Daoy (cell line): Measurements from ENCODE around the gene CCL28. TPM values are rescaled to one million over a fixed set of nuclear protein-coding genes. Genes with fewer than 3 reads are reported as not detected.

ENCODE experiments used
- DNase-seq: peaks from one replicate; pipeline ENCODE4 v3.0.0-alpha.2; 2015; ENCODE audit warnings: low read depth
- total RNA-seq: library from RNA; depleted of rRNA; stranded (reverse); fragments of >200 nt; shearing (Covaris generic); gene quantifications from 2 replicates; pipeline ENCODE4 v1.2.3, GENCODE V29; 2014; rRNA removed

The CCL28 gene
- total RNA-seq, 1 experiment from 2014 or later: not detected

DNA sequence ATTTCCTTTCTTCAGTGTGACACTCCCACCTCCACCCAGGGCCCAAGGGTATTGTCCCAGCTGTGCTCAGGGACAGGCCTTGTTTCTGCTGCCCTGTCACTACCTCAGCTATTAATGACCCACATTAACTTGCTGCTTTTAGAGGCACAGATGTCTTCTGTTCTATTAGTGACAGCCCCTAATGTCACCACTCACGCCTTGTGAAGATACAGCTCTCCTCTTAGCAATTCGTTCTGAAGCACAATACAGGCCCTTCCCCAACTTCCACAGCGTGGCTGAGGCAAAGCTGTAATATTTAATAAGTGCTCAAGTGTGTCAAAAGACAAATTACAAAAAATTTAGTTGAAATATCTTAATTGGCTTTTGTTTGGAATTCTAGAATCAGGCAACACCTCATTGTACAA, 54.3 kb downstream of the CCL28 start:
- no peak for DNase-seq

DNA sequence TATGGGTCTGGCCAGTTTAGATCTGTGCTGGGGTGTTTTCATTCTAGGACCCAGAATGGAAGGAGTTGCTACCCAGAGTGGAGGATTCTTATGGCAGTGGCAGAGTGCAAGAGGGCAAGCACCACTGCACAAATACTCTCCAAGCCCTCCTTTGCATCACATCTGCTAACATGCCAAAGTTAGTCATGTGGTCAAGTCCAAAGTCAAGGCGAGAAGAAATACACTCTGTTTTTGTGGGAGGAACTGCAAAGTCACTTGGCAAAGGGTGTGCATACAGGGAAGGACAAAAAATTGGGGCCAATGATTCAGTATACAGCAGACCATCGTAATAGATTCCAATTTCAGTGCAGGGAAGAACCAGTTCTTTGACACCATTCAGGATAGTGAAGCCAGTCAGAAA, 55.1 kb downstream of the CCL28 start:
- DNase-seq: no peak

DNA sequence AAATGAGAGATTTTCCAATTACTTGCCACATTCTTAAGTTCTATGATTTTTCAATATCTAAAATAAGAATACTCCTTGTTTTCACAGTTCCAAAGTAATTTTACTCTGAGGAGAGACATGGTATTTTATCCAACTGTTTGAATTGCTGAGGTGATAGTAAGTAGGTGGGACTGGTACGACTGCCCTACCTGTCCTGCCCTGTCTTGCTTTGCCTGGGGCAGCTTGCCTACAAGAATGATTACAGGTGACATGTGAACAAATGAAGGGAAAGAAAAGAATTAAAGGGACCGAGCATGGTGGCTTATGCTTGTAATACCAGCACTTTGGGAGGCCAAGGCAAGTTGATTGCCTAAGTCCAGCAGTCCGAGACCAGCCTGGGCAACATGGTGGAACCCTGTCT, 57.4 kb downstream of the CCL28 start:
- DNase-seq: no peak

DNA sequence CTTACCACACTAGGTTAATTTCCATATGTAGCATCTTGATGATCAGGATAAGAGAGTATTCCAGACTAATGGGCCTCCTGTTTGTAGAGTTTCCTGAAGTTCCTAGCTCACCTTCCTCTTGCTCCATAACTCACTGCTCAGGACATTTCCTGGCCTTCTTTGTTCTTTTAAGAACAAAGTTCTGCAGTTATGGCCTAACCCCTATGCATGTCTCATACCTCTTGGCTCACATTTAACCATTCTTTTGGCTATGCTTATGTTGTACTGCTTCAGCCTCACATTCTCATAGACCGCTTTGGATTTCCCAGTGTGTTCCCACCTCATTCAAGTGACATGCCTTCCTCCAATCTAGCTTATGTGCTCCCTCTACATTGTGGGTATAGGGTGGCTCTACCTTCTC, 58.5 kb downstream of the CCL28 start:
- DNase-seq: no peak

DNA sequence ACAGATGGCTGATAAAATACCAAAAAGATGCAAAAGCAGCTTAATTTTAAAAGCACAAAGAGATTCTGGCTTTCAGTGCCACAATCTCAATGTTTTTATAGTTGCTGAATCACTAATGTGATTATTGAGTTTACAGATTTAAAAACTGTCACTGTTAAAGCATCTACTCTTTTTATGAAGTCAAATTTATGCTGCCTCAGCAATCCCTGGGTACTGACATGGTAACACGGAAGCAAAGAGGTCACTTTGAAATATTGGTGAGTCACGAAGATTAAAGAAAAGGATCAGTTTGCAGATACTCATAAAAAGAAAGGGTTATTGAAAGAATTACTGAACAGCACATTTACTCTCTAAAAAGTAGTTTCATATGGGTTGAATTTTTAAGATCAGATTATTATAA, 59.3 kb downstream of the CCL28 start:
- DNase-seq: no peak

DNA sequence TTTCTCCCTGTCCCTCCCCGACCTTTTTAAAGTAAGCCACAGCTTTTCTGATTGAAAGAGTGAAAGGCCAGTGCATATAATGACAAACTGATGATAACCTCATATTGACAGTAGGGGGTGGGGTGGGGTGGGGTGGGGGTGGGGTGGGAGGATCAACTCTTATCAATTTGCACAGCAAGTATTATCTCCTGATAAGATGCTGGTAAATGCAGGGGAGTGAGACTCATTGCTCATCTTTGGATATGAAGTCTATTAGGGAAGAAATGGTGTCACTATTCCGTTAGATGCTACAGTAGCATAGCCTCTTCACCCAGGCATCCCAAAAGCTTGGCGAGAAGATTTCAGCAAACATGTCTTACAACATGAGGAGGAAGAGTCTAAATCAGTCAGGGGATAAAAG, 60.1 kb downstream of the CCL28 start:
- DNase-seq: no peak

DNA sequence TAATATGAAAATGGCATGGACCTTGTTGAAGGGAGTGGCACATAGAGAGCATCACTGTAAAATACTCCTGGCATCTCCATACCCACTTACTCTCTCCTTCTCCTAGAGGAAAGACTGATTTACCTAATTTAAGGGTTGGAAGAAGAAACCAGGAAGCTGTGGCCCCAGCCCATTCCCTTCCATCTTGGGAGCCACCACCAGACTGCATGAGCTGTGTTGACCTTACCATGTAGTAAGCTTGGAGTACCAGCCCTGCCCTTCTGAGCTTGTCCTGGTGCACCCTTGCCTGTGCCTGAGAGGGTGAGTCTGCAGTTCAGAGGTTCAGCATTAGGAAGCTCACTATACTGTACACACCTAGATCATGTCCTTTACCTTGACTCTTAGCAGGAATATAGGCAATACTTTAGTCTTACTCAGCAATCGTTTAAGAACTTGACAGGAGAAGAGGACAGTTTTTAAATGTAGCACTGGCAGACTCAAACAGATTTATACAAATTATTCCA, 63.3 kb downstream of the CCL28 start:
- DNase-seq: no peak

DNA sequence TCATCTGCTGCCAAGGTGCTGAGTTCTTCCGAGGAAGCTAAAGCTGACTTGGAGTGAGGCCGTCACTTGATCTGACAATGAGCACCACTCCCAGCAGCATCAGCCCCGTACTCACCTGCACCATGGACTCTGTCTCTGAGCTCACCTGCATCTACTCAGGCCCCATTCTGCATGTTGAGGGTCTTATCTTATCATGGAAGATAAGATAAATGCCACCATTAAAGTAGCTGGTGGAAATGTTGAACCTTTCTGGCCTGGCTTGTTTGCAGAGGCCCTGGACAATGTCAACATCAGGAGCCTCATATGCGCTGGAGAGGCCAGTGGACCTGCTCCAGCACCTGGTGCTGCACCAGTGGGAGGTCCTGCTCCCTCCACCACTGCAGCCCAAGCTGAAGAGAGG, 64.0 kb downstream of the CCL28 start:
- DNase-seq: no peak

DNA sequence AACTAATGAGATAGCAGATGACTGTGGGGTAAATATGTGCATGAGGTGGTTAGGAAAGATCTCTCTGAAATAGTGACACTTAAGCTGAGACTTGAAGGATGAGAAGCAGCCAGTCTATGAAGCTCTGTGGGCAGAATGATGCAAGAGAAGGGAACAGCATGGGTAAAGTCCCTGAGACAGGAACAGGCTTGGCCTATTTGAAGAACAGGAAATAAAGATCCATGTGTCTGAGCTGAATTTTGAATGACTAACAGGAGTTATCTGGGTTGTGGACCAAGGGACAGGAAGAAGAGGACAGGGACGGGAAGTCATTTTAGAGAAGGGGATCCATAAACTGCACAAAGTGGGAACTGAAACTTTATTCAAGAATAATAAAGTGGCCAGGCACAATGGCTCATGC, 73.3 kb downstream of the CCL28 start:
- no peak for DNase-seq

DNA sequence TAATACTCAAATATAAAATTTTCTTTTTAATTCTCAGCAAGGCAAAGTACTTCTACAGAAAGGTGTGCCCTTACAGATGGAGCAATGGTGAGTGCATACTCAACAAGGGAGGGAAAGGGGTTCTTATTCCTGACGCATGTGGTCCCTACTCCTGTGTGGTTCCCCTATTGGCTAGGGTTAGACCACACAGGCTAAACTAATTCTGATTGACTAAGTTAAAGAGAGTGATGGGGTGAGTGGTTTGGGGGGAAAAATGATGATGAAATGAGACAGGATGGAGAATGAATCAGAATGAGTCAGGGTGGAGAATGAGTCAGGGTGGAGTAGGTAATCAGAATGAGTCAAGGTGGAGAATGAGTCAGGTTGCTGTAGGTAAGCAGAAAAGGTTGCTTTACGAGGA, 76.0 kb downstream of the CCL28 start:
- DNase-seq: no peak

DNA sequence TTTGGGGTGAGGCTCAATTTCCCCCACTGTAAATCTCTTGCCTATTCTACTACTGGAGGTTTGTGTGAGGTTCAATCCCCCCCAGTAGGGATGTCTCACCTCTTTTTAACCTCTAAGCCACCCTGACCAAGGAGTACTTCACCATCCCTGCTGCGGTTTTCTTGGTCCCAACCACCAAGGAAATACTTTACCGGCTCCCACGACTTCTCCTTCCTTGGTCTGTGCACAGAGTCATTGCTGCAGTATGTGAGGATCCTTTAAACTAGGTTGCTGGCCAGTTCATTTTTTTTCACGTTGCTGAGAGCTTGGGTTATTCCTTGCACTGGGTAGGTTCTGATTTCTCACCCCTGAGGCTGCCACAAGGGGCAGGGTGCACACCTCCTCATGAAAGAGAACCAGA, 76.5 kb downstream of the CCL28 start:
- DNase-seq: no peak

DNA sequence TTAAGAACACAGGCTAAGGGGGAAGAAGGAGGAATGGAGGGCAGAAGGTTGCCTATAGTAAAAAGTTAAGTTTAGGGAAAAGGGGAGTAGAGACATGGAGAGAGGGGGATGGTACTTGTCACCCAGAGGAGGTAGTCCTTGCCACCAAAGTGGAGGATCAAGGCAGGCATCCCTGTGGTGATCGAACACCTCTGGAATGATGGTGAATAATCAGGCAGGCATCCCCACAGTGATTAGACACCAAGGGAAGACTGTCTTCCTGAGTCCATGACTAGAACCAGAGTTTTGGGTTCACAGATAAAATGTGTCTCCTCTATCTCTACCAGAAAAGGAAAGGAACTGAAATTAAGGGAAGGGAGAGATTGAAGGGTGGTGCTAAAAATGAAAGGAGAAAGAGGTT, 79.8 kb downstream of the CCL28 start:
- DNase-seq: no peak

Other genes with a start within 250 kb of the CCL28 start
- gene NIM1K, start 220.2 kb downstream of the CCL28 start, total RNA-seq: not detected in 2 replicates
- 11.7 and 23.0 TPM in 2 replicates for gene HMGCS1, start 99.0 kb downstream of the CCL28 start, total RNA-seq
- 11.9 and 22.3 TPM in 2 replicates for gene TMEM267, start 71.5 kb upstream of the CCL28 start, total RNA-seq
- 15.6 and 17.2 TPM in 2 replicates for gene C5orf34, start 102.8 kb upstream of the CCL28 start, total RNA-seq
- 109 and 131 TPM in 2 replicates for gene PAIP1, start 144.7 kb upstream of the CCL28 start, total RNA-seq
- 16.1 and 17.2 TPM in 2 replicates for gene NNT, start 190.8 kb upstream of the CCL28 start, total RNA-seq